GM10248 (cell line): ENCODE results near the gene THAP7.
"Not testable (repeated sequence)": the region's sequence is repeated elsewhere in the genome, so short reads cannot be mapped to it uniquely, and the experiment has no call there.

ENCODE experiments used
- CTCF ChIA-PET: fragments of 300-600 bp; sonication (Branson Sonifier 250); formaldehyde crosslinking; extraction: SDS; loops from one replicate; lab custom pipeline; 2021; ENCODE audit warnings: antibody characterized with exemption; lab: Yijun Ruan, JAX
- POLR2A ChIA-PET: fragments of 350-650 bp; sonication (Branson Sonifier 250); formaldehyde crosslinking; extraction: SDS; loops from one replicate; lab custom pipeline; 2020; ENCODE audit warnings: antibody characterized with exemption; lab: Yijun Ruan, JAX
- DNase-seq: peaks from one replicate; pipeline ENCODE4 v3.0.0; 2012; ENCODE audit errors: extremely low spot score
- TF ChIP-seq, protein P1 (sequence below): IDR thresholded peaks from 2 replicates; pipeline ENCODE4 v1.5.1; 2012; ENCODE audit warnings: mild to moderate bottlenecking, low read depth; ENCODE audit errors: extremely low read depth, missing control alignments, control extremely low read depth

The THAP7 gene

DNA sequence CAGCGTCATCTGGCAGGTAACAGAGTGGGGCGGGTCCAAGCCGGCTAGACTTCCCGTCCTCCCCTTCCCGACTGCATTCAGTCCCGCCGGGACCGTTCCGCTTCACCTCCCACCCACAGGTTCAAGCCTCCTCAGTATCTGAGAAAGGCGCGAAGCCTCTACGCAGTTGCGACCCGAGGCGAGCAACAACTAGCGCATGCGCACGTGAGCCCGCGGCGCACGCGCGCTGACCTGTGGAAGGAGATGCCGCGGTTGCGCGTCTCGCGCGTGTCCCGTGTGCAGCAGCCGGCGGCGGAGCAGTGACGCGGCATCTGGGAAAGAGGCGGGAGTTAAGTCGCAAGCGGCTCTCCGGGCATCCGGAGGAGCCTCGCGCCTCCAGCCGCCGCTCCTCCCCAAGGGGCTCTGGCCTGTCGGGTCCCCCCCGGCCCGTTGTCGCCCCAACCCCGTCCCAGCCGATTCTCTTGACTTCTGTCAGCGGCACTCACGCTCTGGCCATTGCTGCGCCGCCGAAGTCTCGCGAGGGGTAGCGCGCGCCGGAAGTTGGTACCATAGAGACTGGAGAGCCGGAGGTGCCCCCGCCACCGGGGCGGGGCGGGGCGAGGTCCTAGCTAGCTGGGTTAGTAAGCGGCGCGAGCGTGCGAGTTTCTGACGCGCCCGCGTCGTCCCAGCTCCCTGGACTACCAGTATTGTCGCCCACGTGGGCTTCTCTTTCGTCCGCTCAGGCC, at the start of gene THAP7:
THAP7 (minus strand) TSS at position 518 of the 725 bp plus-strand sequence; CDS start at position 311, 207 bp downstream.
- TF ChIP-seq, protein P1, sequence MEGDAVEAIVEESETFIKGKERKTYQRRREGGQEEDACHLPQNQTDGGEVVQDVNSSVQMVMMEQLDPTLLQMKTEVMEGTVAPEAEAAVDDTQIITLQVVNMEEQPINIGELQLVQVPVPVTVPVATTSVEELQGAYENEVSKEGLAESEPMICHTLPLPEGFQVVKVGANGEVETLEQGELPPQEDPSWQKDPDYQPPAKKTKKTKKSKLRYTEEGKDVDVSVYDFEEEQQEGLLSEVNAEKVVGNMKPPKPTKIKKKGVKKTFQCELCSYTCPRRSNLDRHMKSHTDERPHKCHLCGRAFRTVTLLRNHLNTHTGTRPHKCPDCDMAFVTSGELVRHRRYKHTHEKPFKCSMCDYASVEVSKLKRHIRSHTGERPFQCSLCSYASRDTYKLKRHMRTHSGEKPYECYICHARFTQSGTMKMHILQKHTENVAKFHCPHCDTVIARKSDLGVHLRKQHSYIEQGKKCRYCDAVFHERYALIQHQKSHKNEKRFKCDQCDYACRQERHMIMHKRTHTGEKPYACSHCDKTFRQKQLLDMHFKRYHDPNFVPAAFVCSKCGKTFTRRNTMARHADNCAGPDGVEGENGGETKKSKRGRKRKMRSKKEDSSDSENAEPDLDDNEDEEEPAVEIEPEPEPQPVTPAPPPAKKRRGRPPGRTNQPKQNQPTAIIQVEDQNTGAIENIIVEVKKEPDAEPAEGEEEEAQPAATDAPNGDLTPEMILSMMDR = no peak
- ChIA-PET CTCF (interaction anchor here (0.9 to 1.5 kb wide), 5 partner anchors 10 to 85 kb away, joined by 3 to 6 read pairs (median 4); partner anchors contain the start of gene CRKL), POLR2A (interaction anchor here (1.2 to 1.5 kb wide), 2 partner anchors 11 to 20 kb away, joined by 3 to 7 read pairs; partner anchors contain the start of gene LZTR1)
- DNase-seq = peak; percentile 97

GRCh38 chr22:21051145-21051830, 49.4 kb upstream of the THAP7 start:
- CTCF ChIA-PET = no interaction called here
- no peak for DNase-seq
- POLR2A ChIA-PET = no interaction called here
- TF ChIP-seq, protein P1 = no peak

DNA sequence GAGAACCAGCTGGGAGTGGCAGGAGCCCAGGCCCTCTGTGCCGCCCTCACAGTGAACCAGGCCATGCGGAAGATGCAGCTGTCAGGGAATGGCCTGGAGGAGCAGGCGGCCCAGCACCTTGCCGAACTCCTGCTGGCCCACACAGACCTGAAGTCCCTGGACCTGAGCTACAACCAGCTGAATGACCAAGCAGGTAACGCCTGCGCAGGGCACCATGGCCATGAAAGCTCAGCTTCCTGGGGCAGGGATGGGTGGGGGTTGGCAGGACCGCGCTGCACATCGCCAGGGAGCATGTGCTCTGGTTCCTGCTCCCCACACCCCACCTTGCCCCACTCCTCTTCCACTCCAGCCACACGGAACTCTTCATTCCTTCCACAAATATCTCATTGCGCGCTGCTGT, 47.0 kb upstream of the THAP7 start:
- POLR2A ChIA-PET, CTCF ChIA-PET, DNase-seq: not testable (repeated sequence)

DNA sequence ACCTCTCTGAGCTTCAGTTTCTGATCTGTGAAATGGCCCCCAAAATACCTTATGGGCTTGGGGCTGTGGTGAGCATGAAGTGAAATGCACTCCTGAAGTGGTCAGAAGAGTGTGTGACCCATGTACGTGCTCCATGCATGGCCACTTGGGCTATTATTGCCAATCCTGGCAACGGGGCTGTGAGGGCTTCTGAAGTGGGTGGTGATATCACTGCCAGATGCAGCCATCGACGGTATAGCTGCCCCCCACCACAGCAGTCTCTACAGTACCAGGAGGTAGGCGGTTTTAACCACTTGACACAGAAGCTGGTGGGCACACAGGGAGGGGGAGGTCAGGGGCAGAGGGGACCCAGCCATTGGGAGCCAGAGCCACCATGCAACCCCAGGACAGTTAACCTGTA, 46.5 kb upstream of the THAP7 start:
- CTCF ChIA-PET, POLR2A ChIA-PET, DNase-seq: not testable (repeated sequence)

DNA sequence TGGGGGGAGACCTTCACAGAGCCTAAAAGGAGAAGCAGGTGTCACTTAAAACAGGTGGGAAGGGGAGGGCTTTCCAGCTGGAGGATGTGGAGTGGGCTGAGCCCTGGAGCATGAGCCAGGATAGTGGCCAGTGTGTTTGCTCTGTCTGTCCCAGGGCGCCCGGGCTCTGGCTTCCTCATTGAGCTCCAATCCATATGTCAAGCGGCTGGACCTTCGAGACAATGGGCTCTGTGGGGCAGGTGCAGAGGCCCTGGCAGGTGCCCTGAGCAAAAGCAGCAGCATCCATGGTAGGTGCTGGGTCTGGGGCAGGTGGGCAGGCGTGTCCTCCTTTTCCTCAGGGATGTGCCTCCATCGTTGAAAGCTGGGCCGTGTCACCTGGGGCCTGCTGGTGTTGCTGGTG, 45.8 kb upstream of the THAP7 start:
- TF ChIP-seq, protein P1 = no peak
- ChIA-PET POLR2A (no interaction called here), CTCF (interaction anchor here (1.2 kb wide), 1 partner anchor 27 kb away, joined by 3 read pairs; no protein-coding TSS in a partner anchor)
- no peak for DNase-seq

DNA sequence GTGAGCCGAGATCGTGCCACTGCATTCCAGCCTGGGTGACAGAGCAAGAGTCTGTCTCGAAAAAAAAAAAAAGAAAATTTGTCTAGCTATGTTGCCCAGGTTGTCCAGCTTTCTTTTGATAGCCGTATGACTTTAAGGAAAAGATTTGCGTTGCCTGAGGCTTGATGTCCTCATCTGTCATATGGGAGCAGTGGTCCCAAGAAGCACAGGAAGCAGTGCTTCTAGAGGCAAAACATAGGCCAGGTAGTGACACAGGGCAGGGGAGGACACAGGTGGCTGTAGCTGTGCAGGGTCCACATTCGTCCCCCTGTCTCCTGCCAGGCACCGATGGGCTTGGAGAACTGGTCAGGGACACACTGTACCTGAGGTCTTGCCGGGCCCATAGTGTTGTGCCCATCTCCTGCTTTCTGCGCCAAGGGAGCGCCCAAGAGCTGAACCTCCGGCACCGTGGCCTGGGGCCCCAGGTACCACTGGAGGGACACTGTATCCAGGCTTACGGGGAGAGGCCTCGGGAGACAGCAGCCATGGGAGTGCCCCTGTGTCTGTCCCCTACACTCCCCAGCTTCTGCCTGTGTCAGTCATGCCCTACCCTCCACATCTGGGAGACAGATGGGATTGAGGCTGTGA, 45.2 kb upstream of the THAP7 start:
- ChIA-PET CTCF (interaction anchor here (0.9 to 1.2 kb wide), 2 partner anchors 26 to 55 kb away, joined by 3 read pairs; no protein-coding TSS in a partner anchor), POLR2A (no interaction called here)
- DNase-seq = no peak
- TF ChIP-seq, protein P1 = no peak

DNA sequence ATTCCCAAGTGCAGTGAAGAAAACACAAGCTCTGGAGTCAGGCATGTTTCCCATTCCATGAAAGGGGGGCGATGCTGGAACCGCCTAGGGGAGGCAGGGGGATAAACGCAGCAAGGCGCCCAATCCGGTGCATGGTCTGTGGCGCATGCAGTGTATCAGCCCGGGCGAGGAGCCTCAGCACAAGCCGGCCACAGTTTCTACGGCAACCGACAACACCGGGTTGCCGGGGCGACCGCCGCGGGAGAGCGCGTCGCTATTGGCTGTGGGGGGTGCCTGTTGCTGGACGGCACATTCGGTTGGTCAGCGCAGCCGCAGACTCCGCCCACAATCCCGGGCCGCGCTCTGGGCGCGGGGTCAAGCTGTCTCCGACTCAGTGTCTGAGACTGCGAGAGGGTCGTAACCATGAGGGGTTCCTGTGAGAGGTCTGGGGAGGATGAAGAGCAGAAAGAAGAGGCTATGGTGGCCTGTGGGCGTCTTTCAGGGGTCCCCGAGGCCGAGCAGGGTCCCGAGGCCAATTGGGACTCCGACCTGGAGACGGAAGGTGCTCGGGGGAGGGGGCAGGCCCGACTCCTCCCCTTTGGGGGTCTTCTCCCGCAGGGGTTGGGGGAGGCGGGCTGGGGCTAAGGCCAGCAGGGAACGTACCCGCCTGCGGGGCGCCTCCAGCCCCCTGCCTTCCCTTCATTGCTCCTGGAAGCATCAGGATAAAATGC, 43.8 kb upstream of the THAP7 start, which contains the start of gene LRRC74B:
LRRC74B (plus strand) TSS at position 362 of the 710 bp plus-strand sequence; CDS start at position 403, 41 bp downstream.
- ChIA-PET POLR2A (no interaction called here), CTCF (interaction anchor here (1.1 to 1.5 kb wide), 2 partner anchors 56 to 63 kb away, joined by 3 to 4 read pairs; no protein-coding TSS in a partner anchor)
- DNase-seq = peak; percentile 92
- TF ChIP-seq, protein P1 = no peak
